Measurements from ENCODE around the gene CSGALNACT2. TPM values are rescaled to one million over a fixed set of nuclear protein-coding genes. Genes with fewer than 3 reads are reported as not detected.
A peak's percentile ranks its signal among the peaks of the same experiment; 100 is the strongest.

CSGALNACT2 gene
- total and polyA plus RNA-seq, 2 donors (not counting 1 experiment from before 2014, with no cell fraction given), result 10.9 to 24.0 TPM

- no peak overlapping the region for H3K4me2 ChIP-seq (replicated peaks; ENCODE audit: low read depth, low read length, poor library complexity, severe bottlenecking)
- H3K4me1 Mint-ChIP-seq, result peaks cover 8% of the 10 kb centered on the region
- H3K4me1 ChIP-seq (ENCODE audit: control insufficient read depth in 2 of 2, insufficient read depth in 2 of 2, low read length in 2 of 2), result peaks cover 9 to 10% of the 10 kb centered on the region in 2 donors
- no peak for ATAC-seq (ENCODE audit: low read depth)
- WGBS (ENCODE audit: insufficient coverage), result 96% methylated on average over 9 of the region's 10 CpGs
- no peak overlapping the region for H3K4me3 ChIP-seq (ENCODE audit: control extremely low read depth in 1 of 5, extremely low read depth in 1 of 5, insufficient read depth in 1 of 5, low read depth in 2 of 5, low read length in 4 of 5)
- H3K9ac ChIP-seq (ENCODE audit: low read length), result no peak overlapping the region
- ChIA-PET CTCF (no interaction called here), POLR2A (no interaction called here)
- peak overlapping the region; percentile 20 for H3K27ac Mint-ChIP-seq
- no peaks in the 10 kb centered on the region for H3K79me2 ChIP-seq (ENCODE audit: control insufficient read depth, insufficient read depth, low read length)
- no peak for TF ChIP-seq EZH2 (IDR thresholded peaks at IDR 0.05; ENCODE audit: borderline replicate concordance, insufficient read depth, low read depth, low read length, poor library complexity, severe bottlenecking)
- TF ChIP-seq, protein P1, sequence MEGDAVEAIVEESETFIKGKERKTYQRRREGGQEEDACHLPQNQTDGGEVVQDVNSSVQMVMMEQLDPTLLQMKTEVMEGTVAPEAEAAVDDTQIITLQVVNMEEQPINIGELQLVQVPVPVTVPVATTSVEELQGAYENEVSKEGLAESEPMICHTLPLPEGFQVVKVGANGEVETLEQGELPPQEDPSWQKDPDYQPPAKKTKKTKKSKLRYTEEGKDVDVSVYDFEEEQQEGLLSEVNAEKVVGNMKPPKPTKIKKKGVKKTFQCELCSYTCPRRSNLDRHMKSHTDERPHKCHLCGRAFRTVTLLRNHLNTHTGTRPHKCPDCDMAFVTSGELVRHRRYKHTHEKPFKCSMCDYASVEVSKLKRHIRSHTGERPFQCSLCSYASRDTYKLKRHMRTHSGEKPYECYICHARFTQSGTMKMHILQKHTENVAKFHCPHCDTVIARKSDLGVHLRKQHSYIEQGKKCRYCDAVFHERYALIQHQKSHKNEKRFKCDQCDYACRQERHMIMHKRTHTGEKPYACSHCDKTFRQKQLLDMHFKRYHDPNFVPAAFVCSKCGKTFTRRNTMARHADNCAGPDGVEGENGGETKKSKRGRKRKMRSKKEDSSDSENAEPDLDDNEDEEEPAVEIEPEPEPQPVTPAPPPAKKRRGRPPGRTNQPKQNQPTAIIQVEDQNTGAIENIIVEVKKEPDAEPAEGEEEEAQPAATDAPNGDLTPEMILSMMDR (IDR thresholded peaks at IDR 0.05), result no peak
- no peak overlapping the region for H3K27ac ChIP-seq (ENCODE audit: low read length in 2 of 2)
- H3K36me3 ChIP-seq (replicated peaks in 1 of 2; ENCODE audit: control extremely low read depth in 1 of 2, control insufficient read depth in 1 of 2, extremely low read depth in 1 of 2, insufficient read depth in 2 of 2, low read length in 1 of 2), result no peaks in the 10 kb centered on the region
- H3K27me3 ChIP-seq (replicated peaks in 1 of 4; ENCODE audit: control extremely low read depth in 1 of 4, control insufficient read depth in 3 of 4, insufficient read depth in 4 of 4, low read length in 3 of 4), result no peaks in the 10 kb centered on the region
- no peaks in the 10 kb centered on the region for H3K9me3 Mint-ChIP-seq (ENCODE audit: insufficient read depth)
- intact Hi-C loops (cut with micrococcal nuclease), result no loop called here
- peaks cover 0 to 3% (median 0%) of the 10 kb centered on the region in 3 donors for H3K9me3 ChIP-seq (ENCODE audit: control extremely low read depth in 1 of 3, control insufficient read depth in 2 of 3, insufficient read depth in 1 of 3, low read length in 2 of 3)
- no peak overlapping the region for H3K4me3 Mint-ChIP-seq
- H4K20me1 ChIP-seq (ENCODE audit: control insufficient read depth, insufficient read depth, low read length, poor library complexity, severe bottlenecking), result no peaks in the 10 kb centered on the region
- no peak for DNase-seq
- no peaks in the 10 kb centered on the region for H3K27me3 Mint-ChIP-seq
- H2AFZ ChIP-seq (ENCODE audit: insufficient read depth, low read depth, low read length, poor library complexity, severe bottlenecking), result no peak overlapping the region
Measured at GRCh38 chr10:43115881-43116595, 22.2 kb upstream of the CSGALNACT2 start.

- ChIA-PET CTCF (no interaction called here), POLR2A (no interaction called here)
- Histone ChIP-seq H4K20me1 (ENCODE audit: control insufficient read depth, insufficient read depth, low read length, poor library complexity, severe bottlenecking) (no peaks in the 10 kb centered on the region), H3K9ac (ENCODE audit: low read length) (no peak overlapping the region), H3K4me1 (ENCODE audit: control insufficient read depth in 2 of 2, insufficient read depth in 2 of 2, low read length in 2 of 2) (peaks cover 15 to 16% of the 10 kb centered on the region in 2 donors), H3K36me3 (replicated peaks in 1 of 2; ENCODE audit: control extremely low read depth in 1 of 2, control insufficient read depth in 1 of 2, extremely low read depth in 1 of 2, insufficient read depth in 2 of 2, low read length in 1 of 2) (no peaks in the 10 kb centered on the region), H2AFZ (ENCODE audit: insufficient read depth, low read depth, low read length, poor library complexity, severe bottlenecking) (no peak overlapping the region), H3K79me2 (ENCODE audit: control insufficient read depth, insufficient read depth, low read length) (no peaks in the 10 kb centered on the region), H3K9me3 (ENCODE audit: control extremely low read depth in 1 of 3, control insufficient read depth in 2 of 3, insufficient read depth in 1 of 3, low read length in 2 of 3) (peaks cover 0 to 3% (median 0%) of the 10 kb centered on the region in 3 donors), H3K27ac (ENCODE audit: low read length in 2 of 2) (no peak overlapping the region), H3K4me2 (replicated peaks; ENCODE audit: low read depth, low read length, poor library complexity, severe bottlenecking) (no peak overlapping the region), H3K4me3 (ENCODE audit: control extremely low read depth in 1 of 5, extremely low read depth in 1 of 5, insufficient read depth in 1 of 5, low read depth in 2 of 5, low read length in 4 of 5) (no peak overlapping the region), H3K27me3 (replicated peaks in 1 of 4; ENCODE audit: control extremely low read depth in 1 of 4, control insufficient read depth in 3 of 4, insufficient read depth in 4 of 4, low read length in 3 of 4) (no peaks in the 10 kb centered on the region)
- WGBS (ENCODE audit: insufficient coverage), result 90% methylated on average over 10 of the region's 10 CpGs
- ATAC-seq (ENCODE audit: low read depth), result no peak
- intact Hi-C loops (cut with micrococcal nuclease), result no loop called here
- DNase-seq, result no peak
- TF ChIP-seq EZH2 (IDR thresholded peaks at IDR 0.05; ENCODE audit: borderline replicate concordance, insufficient read depth, low read depth, low read length, poor library complexity, severe bottlenecking), result no peak
- TF ChIP-seq, protein P1 (IDR thresholded peaks at IDR 0.05), result no peak
- Mint-ChIP-seq H3K9me3 (ENCODE audit: insufficient read depth) (no peaks in the 10 kb centered on the region), H3K4me3 (no peak overlapping the region), H3K27me3 (no peaks in the 10 kb centered on the region), H3K27ac (no peak overlapping the region), H3K4me1 (peaks cover 14% of the 10 kb centered on the region)
Measured at GRCh38 chr10:43116596-43116995, 21.6 kb upstream of the CSGALNACT2 start.

All from B cell (primary cell).